IPS-20b (cell line): ENCODE data around the gene CCDC141.

Experiments
- H3K27ac ChIP-seq: one replicate; pipeline ENCODE4 v1.5.1; 2013; ENCODE audit warnings: low read length
- H3K27me3 ChIP-seq: 2 replicates; pipeline ENCODE4 v1.6.1; 2013; ENCODE audit warnings: mild to moderate bottlenecking, low read length, inconsistent platforms; ENCODE audit not compliant: insufficient read depth
- H3K36me3 ChIP-seq: 2 replicates; pipeline ENCODE4 v1.6.1; 2013; ENCODE audit warnings: low read depth, mild to moderate bottlenecking, inconsistent platforms, low read length, moderate library complexity; ENCODE audit not compliant: insufficient read depth
- H3K4me1 ChIP-seq: 2 replicates; pipeline ENCODE4 v1.6.1; 2013; ENCODE audit warnings: mild to moderate bottlenecking, control low read depth, inconsistent platforms, low read length, moderate library complexity; ENCODE audit not compliant: insufficient read depth
- H3K4me3 ChIP-seq: 2 replicates; pipeline ENCODE4 v1.5.1; 2013; ENCODE audit warnings: mild to moderate bottlenecking, low read length, inconsistent platforms
- H3K9ac ChIP-seq: 2 replicates; pipeline ENCODE4 v1.6.1; 2013; ENCODE audit warnings: low read depth, mild to moderate bottlenecking, inconsistent platforms, low read length, moderate library complexity
- H3K9me3 ChIP-seq: 2 replicates; pipeline ENCODE4 v1.6.1; 2013; ENCODE audit warnings: mild to moderate bottlenecking, low read depth, low read length, inconsistent platforms; ENCODE audit not compliant: insufficient read depth

CCDC141 gene

DNA sequence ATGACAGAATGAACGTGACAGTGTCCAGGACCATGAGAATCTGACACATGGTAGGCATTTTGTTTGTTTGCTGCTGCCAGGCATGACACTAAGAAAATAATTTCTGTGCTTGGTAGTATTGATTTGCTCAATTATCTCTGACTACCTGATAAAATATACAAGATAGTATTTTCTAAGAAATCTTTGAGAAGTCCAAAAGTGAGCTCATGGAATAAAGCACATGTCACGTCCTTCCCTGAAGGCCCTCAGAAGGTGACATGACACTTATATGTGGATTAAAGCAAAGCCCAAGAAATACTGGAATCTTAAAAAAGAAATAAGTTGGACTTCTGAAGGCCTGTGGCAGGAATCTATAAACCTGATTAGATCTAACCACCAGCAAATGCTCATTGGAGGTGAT lies 238.9 kb downstream of the CCDC141 start:
- Histone ChIP-seq H3K4me1 (no peaks in the 10 kb centered on the region), H3K27ac (no peak overlapping the region), H3K9me3 (no peaks in the 10 kb centered on the region), H3K4me3 (no peak overlapping the region), H3K9ac (no peak overlapping the region), H3K27me3 (no peaks in the 10 kb centered on the region), H3K36me3 (no peaks in the 10 kb centered on the region)

DNA sequence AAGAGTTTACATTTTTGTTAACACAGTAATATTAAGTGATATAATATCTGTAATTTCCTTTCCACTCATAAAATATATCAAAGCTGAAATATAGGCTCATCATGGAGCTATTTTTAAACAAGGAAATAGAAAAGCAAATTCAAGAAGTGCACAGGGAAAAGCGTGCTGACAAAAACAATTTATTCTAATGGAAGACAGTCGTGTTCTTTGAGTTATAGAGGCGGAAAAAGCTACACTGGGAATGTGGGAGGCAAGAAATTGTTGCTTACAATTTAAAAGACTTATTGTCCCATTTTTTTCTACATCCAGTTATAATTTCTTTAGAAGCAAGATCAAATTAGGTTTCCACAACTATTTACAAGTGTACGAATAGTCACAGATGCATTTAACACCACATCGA lies 239.5 kb downstream of the CCDC141 start:
- Histone ChIP-seq H3K36me3 (no peaks in the 10 kb centered on the region), H3K4me3 (no peak overlapping the region), H3K4me1 (no peaks in the 10 kb centered on the region), H3K27me3 (no peaks in the 10 kb centered on the region), H3K9ac (no peak overlapping the region), H3K9me3 (no peaks in the 10 kb centered on the region), H3K27ac (no peak overlapping the region)

DNA sequence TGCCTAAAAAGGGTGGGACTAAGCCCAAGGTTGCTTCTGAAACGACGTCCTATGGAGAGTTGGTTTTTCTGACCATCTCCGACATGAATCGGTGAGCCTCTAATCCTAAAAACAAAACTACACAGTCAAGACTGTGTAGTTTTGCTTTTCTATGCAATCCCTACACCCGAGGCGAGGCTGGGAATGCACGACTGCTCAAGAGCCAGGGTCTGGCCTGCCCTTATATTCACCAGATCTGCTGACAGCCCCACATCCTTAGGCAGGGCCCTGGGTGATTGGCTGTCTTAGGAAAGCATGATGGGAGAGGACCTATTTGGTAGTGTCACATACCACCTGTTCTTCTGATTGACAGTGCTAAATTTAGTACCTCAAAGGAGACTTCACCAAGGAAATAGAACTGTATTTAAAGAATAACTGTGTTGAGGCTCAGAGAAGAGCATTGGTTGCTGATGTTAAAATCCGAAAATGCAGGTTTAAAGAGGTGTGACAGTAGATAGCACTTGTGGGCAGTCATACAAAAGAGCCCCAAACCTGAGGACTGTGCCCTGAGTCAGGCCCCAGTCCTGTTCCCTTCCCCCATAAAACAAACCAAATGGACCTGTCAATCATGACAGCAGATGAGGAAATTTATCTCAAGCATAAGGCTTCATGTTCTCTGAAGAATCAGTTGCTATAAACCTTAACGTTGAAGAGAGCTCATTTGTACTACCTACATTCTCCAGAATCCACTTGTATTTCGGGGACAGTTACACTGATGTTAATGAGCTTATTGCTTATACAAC lies 242.5 kb downstream of the CCDC141 start, which contains the start of gene TTN:
Gene TTN (minus strand): TSS at position 197 of the 782 bp plus-strand sequence. CDS start 2,781 bp downstream, outside the sequence.
- H3K4me1 ChIP-seq = no peaks in the 10 kb centered on the region
- no peaks in the 10 kb centered on the region for H3K27me3 ChIP-seq
- H3K9me3 ChIP-seq = no peaks in the 10 kb centered on the region
- H3K27ac ChIP-seq = no peak within 1 kb of the TSS
- no peaks in the 10 kb centered on the region for H3K36me3 ChIP-seq
- H3K4me3 ChIP-seq = no peak within 1 kb of the TSS
- H3K9ac ChIP-seq = no peak within 1 kb of the TSS

DNA sequence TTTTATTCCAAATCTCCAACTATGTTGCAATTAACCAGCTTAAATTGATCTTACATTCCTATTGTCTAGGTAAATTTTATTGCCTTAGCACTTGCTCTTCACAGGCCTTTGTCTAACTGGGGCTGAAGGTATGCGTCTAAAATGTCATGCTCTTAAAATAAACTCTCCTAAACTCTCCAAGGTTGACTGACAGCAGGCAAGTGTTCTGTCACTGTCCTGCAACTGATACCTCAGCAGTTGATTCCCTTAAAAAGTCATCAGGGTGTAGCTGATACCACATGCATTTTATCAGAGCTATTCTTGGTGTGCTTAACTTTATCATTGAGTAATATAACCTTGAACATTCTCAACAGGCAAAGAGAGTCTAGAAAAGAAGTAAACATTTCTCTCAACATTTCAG lies 243.4 kb downstream of the CCDC141 start:
- no peak overlapping the region for H3K27ac ChIP-seq
- H3K36me3 ChIP-seq = no peaks in the 10 kb centered on the region
- H3K9ac ChIP-seq = no peak overlapping the region
- H3K4me3 ChIP-seq = no peak overlapping the region
- no peaks in the 10 kb centered on the region for H3K9me3 ChIP-seq
- no peaks in the 10 kb centered on the region for H3K4me1 ChIP-seq
- no peaks in the 10 kb centered on the region for H3K27me3 ChIP-seq

DNA sequence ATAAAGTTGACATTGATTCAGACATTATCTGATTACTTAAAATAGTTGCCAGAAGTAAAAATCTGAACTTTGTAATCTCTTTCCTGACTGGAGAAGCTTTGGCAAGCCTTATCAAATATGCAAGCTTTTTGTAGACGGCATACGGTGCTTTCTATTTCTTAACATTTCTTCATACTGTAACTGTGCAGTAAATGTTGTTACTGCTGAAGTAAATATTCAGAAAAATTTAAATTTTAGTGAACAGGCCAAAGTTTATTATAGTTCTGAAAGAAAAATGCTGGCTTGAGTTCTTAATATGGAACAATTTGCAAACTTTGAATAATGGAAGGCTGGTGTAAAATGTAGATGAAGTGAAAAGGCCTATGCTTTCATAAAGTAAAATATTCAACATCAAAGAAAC lies 244.5 kb downstream of the CCDC141 start:
- Histone ChIP-seq H3K9ac (no peak overlapping the region), H3K36me3 (no peaks in the 10 kb centered on the region), H3K4me3 (no peak overlapping the region), H3K27me3 (no peaks in the 10 kb centered on the region), H3K27ac (no peak overlapping the region), H3K4me1 (no peaks in the 10 kb centered on the region), H3K9me3 (no peaks in the 10 kb centered on the region)

DNA sequence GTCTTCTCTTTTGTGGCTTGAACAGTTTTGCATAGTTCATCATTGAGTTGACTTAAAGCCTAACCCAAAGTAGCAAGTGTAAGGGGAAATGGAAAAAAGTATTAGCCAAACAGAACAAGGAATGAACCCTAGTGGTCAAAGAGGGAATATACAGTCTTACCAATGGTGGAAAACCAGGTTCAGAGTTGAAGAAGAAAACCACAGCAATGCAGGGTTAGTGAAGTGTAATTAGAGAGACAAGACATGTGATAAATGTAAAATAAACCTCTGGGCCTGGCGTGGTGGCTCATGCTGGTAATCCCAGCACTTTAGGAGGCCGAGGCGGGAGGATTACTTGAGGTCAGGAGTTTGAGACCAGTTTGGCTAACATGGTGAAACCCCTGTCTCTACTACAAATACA lies 245.1 kb downstream of the CCDC141 start:
- no peaks in the 10 kb centered on the region for H3K27me3 ChIP-seq
- no peak overlapping the region for H3K27ac ChIP-seq
- H3K4me1 ChIP-seq = no peaks in the 10 kb centered on the region
- H3K4me3 ChIP-seq = no peak overlapping the region
- no peaks in the 10 kb centered on the region for H3K36me3 ChIP-seq
- no peak overlapping the region for H3K9ac ChIP-seq
- no peaks in the 10 kb centered on the region for H3K9me3 ChIP-seq

DNA sequence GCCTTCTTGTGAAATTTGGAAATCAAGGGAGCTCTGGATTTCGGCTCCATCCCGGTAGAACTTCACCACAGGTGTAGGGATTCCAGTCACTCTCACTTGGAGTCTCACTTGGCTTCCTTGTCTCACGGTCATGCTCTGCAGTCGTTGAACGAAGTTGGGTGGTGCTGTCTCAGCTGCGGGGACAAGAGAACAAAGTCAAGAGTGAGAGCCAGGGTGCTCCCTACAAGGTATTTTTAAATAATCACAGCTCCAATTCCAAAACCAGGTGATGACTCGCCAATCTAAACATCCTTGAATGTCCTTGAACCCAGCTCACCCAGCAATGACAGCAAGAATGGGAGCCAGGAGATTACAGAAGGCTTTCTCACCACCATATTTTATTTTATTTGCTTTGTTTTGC lies 249.4 kb downstream of the CCDC141 start:
- Histone ChIP-seq H3K27ac (no peak overlapping the region), H3K4me3 (no peak overlapping the region), H3K27me3 (no peaks in the 10 kb centered on the region), H3K36me3 (no peaks in the 10 kb centered on the region), H3K9ac (no peak overlapping the region), H3K4me1 (no peaks in the 10 kb centered on the region; the same call in 1 of the 2 replicates), H3K9me3 (no peaks in the 10 kb centered on the region)

DNA sequence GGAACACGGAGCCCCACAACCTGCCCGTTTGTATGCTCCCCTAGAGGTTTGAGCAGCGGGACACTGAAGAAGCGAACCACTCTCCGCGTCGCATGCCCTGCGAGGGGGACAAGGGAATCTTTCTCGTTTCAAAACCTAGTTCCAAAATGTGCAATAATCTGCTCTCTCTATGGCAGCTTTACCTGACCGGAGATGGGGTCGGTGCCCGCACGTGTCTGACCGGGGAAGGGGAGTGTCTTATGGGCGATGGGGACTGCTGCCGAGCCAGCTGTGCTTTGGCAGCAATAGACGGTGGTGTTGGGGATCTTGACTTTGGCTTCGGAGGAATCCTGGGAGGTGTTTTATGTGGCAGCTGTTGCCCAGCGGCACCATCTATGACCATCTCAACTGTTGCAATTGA lies 250.6 kb downstream of the CCDC141 start:
- H3K4me3 ChIP-seq = no peak overlapping the region
- no peak overlapping the region for H3K9ac ChIP-seq

DNA sequence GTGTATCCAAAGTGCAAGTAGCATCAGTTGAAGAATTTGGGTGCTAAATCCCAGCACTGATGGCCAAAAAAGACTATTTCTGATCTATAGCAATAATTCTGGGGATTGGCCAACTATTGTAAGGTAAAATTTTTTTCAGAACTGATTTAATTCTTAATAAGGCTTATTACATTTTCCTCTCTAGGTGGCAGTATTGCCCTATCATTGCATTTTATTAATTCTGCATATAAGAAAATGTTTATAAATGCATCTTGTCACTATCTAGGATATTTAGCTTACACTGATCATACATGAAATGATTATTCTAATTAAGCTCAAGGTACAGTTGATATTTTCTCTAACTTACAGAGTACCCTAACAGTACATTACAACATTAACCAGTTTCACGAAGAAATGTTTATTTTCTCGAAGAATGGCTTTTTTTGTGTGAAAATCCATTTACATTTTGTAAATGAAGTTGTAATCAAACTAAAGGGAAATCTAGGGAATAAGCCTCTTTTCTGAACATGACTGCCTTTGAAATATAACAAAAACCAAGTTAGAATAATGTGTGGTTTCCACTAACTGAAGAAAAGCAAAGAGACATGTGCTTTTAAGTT lies 253.8 kb downstream of the CCDC141 start:
- Histone ChIP-seq H3K9me3 (no peaks in the 10 kb centered on the region), H3K4me3 (no peak overlapping the region), H3K4me1 (no peaks in the 10 kb centered on the region; the same call in 1 of the 2 replicates), H3K36me3 (no peaks in the 10 kb centered on the region), H3K9ac (no peak overlapping the region), H3K27me3 (no peaks in the 10 kb centered on the region), H3K27ac (no peak overlapping the region)

More for the DNA sequence above, 250.6 kb downstream of the CCDC141 start:
- no peak overlapping the region for H3K27ac ChIP-seq
- H3K36me3 ChIP-seq = no peaks in the 10 kb centered on the region
- no peaks in the 10 kb centered on the region for H3K9me3 ChIP-seq
- no peaks in the 10 kb centered on the region for H3K27me3 ChIP-seq
- H3K4me1 ChIP-seq = no peaks in the 10 kb centered on the region; the same call in 1 of the 2 replicates

DNA sequence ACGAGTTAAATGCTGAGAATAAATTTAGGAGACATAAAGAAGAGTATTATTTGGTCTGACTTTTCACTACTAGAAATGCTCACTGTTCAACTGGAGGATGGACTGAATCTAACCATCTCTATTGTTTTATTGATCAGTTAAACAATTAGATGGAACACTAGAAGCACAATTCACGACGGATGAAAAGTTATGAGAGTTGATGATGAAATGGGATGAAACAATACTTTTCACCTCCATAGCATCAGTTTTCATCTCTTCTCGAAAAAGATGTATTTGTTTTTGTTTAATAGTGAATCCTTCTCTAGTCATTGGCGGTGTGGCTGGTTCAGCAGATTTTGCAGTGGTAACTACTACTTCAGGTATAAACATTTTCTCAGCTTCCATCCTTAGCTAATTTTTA lies 262.0 kb downstream of the CCDC141 start:
- Histone ChIP-seq H3K36me3 (no peaks in the 10 kb centered on the region), H3K27ac (no peak overlapping the region), H3K27me3 (no peaks in the 10 kb centered on the region), H3K4me1 (peaks cover 7% of the 10 kb centered on the region; the same call in 1 of the 2 replicates), H3K9ac (no peak overlapping the region), H3K4me3 (no peak overlapping the region), H3K9me3 (no peaks in the 10 kb centered on the region)

DNA sequence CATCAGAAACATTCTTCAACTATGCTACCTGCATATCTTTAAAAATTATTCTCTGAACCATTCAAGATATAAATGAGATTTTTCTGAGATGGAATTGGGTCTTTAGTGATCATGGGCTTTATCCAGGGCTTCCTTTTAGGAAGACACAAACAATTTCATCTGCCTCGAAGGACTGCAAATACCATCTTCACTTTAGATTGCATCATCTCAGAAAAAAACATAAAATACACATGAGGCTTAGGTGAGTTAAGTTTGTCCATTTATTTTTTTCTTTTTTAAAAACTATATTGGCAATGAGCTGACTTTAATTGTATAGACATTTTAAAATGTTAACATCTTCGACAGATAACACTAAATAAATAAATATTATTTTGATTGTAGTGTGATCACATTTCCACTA lies 262.8 kb downstream of the CCDC141 start:
- no peak overlapping the region for H3K9ac ChIP-seq
- H3K27ac ChIP-seq = no peak overlapping the region
- peaks cover 7% of the 10 kb centered on the region; the same call in 1 of the 2 replicates for H3K4me1 ChIP-seq
- H3K4me3 ChIP-seq = no peak overlapping the region
- H3K9me3 ChIP-seq = no peaks in the 10 kb centered on the region
- H3K27me3 ChIP-seq = no peaks in the 10 kb centered on the region
- no peaks in the 10 kb centered on the region for H3K36me3 ChIP-seq

DNA sequence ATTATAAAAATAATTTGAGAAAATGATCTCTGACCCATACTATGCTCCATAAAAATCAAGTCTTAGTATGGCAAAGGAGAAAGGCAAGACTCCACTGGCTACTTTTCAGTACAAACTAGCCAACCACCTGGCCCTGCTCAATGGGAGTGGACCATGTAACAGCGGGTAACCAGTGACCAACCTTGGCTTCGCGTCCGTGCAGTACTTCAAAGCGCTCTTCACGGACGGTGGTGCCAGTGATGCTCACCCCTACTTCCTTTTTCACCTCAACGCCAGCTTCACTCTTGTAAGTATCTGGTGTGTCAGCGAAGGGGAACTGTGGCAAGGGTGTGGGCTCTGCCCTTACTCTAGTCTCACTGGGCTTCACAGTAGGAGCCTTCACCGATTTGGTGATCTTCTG lies 266.0 kb downstream of the CCDC141 start:
- Histone ChIP-seq H3K27ac (no peak overlapping the region), H3K4me1 (no peaks in the 10 kb centered on the region), H3K36me3 (no peaks in the 10 kb centered on the region), H3K4me3 (no peak overlapping the region), H3K9ac (no peak overlapping the region), H3K9me3 (no peaks in the 10 kb centered on the region), H3K27me3 (no peaks in the 10 kb centered on the region)
